Measurements from ENCODE around the gene TBC1D2. TPM values are rescaled to one million over a fixed set of nuclear protein-coding genes. Genes with fewer than 3 reads are reported as not detected.
A peak's percentile ranks its signal among the peaks of the same experiment; 100 is the strongest.

The TBC1D2 gene
- total RNA-seq, 1 donor from 2014 or later = 2.3 TPM

GRCh38 chr9:98290411-98290810 lies 35.0 kb upstream of the TBC1D2 start:
- DNase-seq (ENCODE audit: low spot score) = no peak
- no peak for TF ChIP-seq CTCF (IDR thresholded peaks at IDR 0.05; ENCODE audit: unreplicated experiment)
- Mint-ChIP-seq H3K4me3 (ENCODE audit: unreplicated experiment) (no peak overlapping the region), H3K27ac (ENCODE audit: unreplicated experiment) (no peak overlapping the region), H3K4me1 (ENCODE audit: unreplicated experiment) (no peaks in the 10 kb centered on the region), H3K27me3 (ENCODE audit: unreplicated experiment) (peaks cover 2% of the 10 kb centered on the region), H3K9me3 (ENCODE audit: unreplicated experiment) (no peaks in the 10 kb centered on the region), H3K36me3 (ENCODE audit: low read depth, unreplicated experiment) (no peaks in the 10 kb centered on the region)

GRCh38 chr9:98289614-98290201 lies 34.3 kb upstream of the TBC1D2 start:
- TF ChIP-seq CTCF (IDR thresholded peaks at IDR 0.05; ENCODE audit: unreplicated experiment) = no peak
- Mint-ChIP-seq H3K27ac (ENCODE audit: unreplicated experiment) (no peak overlapping the region), H3K4me1 (ENCODE audit: unreplicated experiment) (no peaks in the 10 kb centered on the region), H3K9me3 (ENCODE audit: unreplicated experiment) (no peaks in the 10 kb centered on the region), H3K4me3 (ENCODE audit: unreplicated experiment) (no peak overlapping the region), H3K27me3 (ENCODE audit: unreplicated experiment) (no peaks in the 10 kb centered on the region), H3K36me3 (ENCODE audit: low read depth, unreplicated experiment) (no peaks in the 10 kb centered on the region)
- DNase-seq (ENCODE audit: low spot score) = no peak

GRCh38 chr9:98288881-98289280 lies 33.4 kb upstream of the TBC1D2 start:
- Mint-ChIP-seq H3K27me3 (ENCODE audit: unreplicated experiment) (no peaks in the 10 kb centered on the region), H3K4me3 (ENCODE audit: unreplicated experiment) (no peak overlapping the region), H3K27ac (ENCODE audit: unreplicated experiment) (no peak overlapping the region), H3K36me3 (ENCODE audit: low read depth, unreplicated experiment) (no peaks in the 10 kb centered on the region), H3K9me3 (ENCODE audit: unreplicated experiment) (no peaks in the 10 kb centered on the region), H3K4me1 (ENCODE audit: unreplicated experiment) (no peaks in the 10 kb centered on the region)
- TF ChIP-seq CTCF (IDR thresholded peaks at IDR 0.05; ENCODE audit: unreplicated experiment) = no peak
- DNase-seq (ENCODE audit: low spot score) = no peak

GRCh38 chr9:98287384-98287783 lies 31.9 kb upstream of the TBC1D2 start:
- no peak overlapping the region for H3K4me3 Mint-ChIP-seq (ENCODE audit: unreplicated experiment)
- no peaks in the 10 kb centered on the region for H3K4me1 Mint-ChIP-seq (ENCODE audit: unreplicated experiment)
- H3K27ac Mint-ChIP-seq (ENCODE audit: unreplicated experiment) = no peak overlapping the region
- DNase-seq (ENCODE audit: low spot score) = peak; percentile 28
- no peaks in the 10 kb centered on the region for H3K9me3 Mint-ChIP-seq (ENCODE audit: unreplicated experiment)
- no peak for TF ChIP-seq CTCF (IDR thresholded peaks at IDR 0.05; ENCODE audit: unreplicated experiment)
- H3K36me3 Mint-ChIP-seq (ENCODE audit: low read depth, unreplicated experiment) = no peaks in the 10 kb centered on the region
- no peaks in the 10 kb centered on the region for H3K27me3 Mint-ChIP-seq (ENCODE audit: unreplicated experiment)

- no peaks in the 10 kb centered on the region for H3K9me3 Mint-ChIP-seq (ENCODE audit: unreplicated experiment)
- H3K27ac Mint-ChIP-seq (ENCODE audit: unreplicated experiment) = no peak overlapping the region
- H3K27me3 Mint-ChIP-seq (ENCODE audit: unreplicated experiment) = peaks cover 2% of the 10 kb centered on the region
- no peaks in the 10 kb centered on the region for H3K36me3 Mint-ChIP-seq (ENCODE audit: low read depth, unreplicated experiment)
- no peak overlapping the region for H3K4me3 Mint-ChIP-seq (ENCODE audit: unreplicated experiment)
- H3K4me1 Mint-ChIP-seq (ENCODE audit: unreplicated experiment) = no peaks in the 10 kb centered on the region
- no peak for DNase-seq (ENCODE audit: low spot score)
- no peak for TF ChIP-seq CTCF (IDR thresholded peaks at IDR 0.05; ENCODE audit: unreplicated experiment)
Measured at GRCh38 chr9:98285446-98285845, 30.0 kb upstream of the TBC1D2 start.
